Lower leg skin (tissue), 3 donors: ENCODE measurements around the gene NIBAN1.

ENCODE experiments used
- POLR2A ChIP-seq, 2 donors: fragments of 450-650 bp; IDR thresholded peaks; one replicate each; pipeline ENCODE4 v1.6.1; 2016 to 2017; ENCODE audit warnings: antibody characterized with exemption in 2 of 2, mild to moderate bottlenecking in 1 of 2, moderate library complexity in 1 of 2
- TF ChIP-seq, protein P1 (sequence below), 3 donors: fragments of 450-650 bp; IDR thresholded peaks; one replicate each; pipeline ENCODE4 v1.5.1; 2016; ENCODE audit warnings: antibody characterized with exemption in 3 of 3, mild to moderate bottlenecking in 3 of 3, moderate library complexity in 2 of 3

DNA sequence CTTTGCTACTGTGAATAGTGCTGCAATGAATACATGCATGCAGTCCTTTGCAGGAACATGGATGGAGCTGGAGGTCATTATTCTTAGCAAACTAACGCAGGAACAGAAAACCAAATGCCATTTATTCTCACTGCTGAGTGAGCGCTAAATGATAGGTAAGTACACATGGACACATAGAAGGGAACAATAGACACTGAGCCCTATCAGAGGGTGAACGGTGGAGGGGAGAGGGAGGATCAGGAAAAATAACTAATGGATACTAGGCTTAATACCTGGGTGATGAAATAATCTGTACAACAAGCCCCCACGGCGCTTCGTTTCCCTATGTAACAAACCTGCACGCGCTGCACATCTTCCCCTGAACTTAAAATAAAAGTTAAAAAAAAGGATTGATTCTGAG, 8.9 kb downstream of the NIBAN1 start:
- TF ChIP-seq POLR2A (IDR thresholded peaks at IDR 0.05), result no peak
- TF ChIP-seq, protein P1, sequence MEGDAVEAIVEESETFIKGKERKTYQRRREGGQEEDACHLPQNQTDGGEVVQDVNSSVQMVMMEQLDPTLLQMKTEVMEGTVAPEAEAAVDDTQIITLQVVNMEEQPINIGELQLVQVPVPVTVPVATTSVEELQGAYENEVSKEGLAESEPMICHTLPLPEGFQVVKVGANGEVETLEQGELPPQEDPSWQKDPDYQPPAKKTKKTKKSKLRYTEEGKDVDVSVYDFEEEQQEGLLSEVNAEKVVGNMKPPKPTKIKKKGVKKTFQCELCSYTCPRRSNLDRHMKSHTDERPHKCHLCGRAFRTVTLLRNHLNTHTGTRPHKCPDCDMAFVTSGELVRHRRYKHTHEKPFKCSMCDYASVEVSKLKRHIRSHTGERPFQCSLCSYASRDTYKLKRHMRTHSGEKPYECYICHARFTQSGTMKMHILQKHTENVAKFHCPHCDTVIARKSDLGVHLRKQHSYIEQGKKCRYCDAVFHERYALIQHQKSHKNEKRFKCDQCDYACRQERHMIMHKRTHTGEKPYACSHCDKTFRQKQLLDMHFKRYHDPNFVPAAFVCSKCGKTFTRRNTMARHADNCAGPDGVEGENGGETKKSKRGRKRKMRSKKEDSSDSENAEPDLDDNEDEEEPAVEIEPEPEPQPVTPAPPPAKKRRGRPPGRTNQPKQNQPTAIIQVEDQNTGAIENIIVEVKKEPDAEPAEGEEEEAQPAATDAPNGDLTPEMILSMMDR (IDR thresholded peaks at IDR 0.05), result no peak
